A549 (cell line): Measurements from ENCODE around the gene ACTN1.

Source experiments
- CHD2 ChIP-seq: fragments of 150-350 bp; IDR thresholded peaks from 2 replicates; pipeline ENCODE4 v1.6.1; 2014; ENCODE audit warnings: low read length; ENCODE audit not compliant: partially characterized antibody
- CTCF ChIP-seq: fragments of >200 bp; sonication (Bioruptor Twin); formaldehyde crosslinking; IDR thresholded peaks from 3 replicates; pipeline ENCODE4 v1.5.1; 2016
- ESRRA ChIP-seq: fragments of 150-350 bp; IDR thresholded peaks from 2 replicates; pipeline ENCODE4 v1.6.1; 2014; ENCODE audit warnings: mild to moderate bottlenecking, low read length, borderline replicate concordance
- JUN ChIP-seq, 2 experiments: fragments of >200 bp; sonication (Bioruptor Twin); formaldehyde crosslinking; IDR thresholded peaks; 2 replicates in 1 of 2; 3 replicates in 1 of 2; pipeline ENCODE4 v1.6.1; 2016 to 2017
- PBX3 ChIP-seq: IDR thresholded peaks from 2 replicates; pipeline ENCODE4 v1.6.1; 2012
- PHF8 ChIP-seq: fragments of 200-600 bp; sonication (generic); IDR thresholded peaks from 2 replicates; pipeline ENCODE4 v1.6.1; 2016; ENCODE audit warnings: low read depth, mild to moderate bottlenecking, antibody characterized with exemption, moderate library complexity, borderline replicate concordance
- POLR2A ChIP-seq: IDR thresholded peaks from 2 replicates; pipeline ENCODE4 v1.6.1; 2012; ENCODE audit warnings: mild to moderate bottlenecking, low read length
- RAD21 ChIP-seq, 2 experiments: fragments of >200 bp in 1 of 2; sonication (Bioruptor Twin) in 1 of 2; formaldehyde crosslinking in 1 of 2; IDR thresholded peaks in 1 of 2; conservative IDR thresholded peaks in 1 of 2; 2 replicates in 1 of 2; 3 replicates in 1 of 2; pipeline ENCODE4 v1.6.1; 2012 to 2018; ENCODE audit warnings: inconsistent platforms in 1 of 2
- RCOR1 ChIP-seq: fragments of 150-350 bp; IDR thresholded peaks from 2 replicates; pipeline ENCODE4 v1.6.1; 2014; ENCODE audit warnings: antibody characterized with exemption, low read length, low read depth
- REST ChIP-seq: fragments of 200-600 bp; sonication (generic); IDR thresholded peaks from 2 replicates; pipeline ENCODE4 v1.6.1; 2016; ENCODE audit warnings: antibody characterized with exemption, mild to moderate bottlenecking, moderate library complexity
- TP53 ChIP-seq: fragments of 250-450 bp; sonication (Bioruptor Pico); IDR thresholded peaks from 2 replicates; pipeline ENCODE4 v1.5.0; 2021; ENCODE audit warnings: mild to moderate bottlenecking, moderate library complexity

GRCh38 chr14:68879321-68879781 is 99.8 kb downstream of the ACTN1 start:
- TF ChIP-seq CTCF (no peak), RCOR1 (no peak), CHD2 (no peak), PHF8 (no peak), PBX3 (no peak), TP53 (no peak), POLR2A (no peak), JUN (IDR thresholded peaks at IDR 0.05) (no peak), RAD21 (conservative IDR thresholded peaks at IDR 0.05 in 1 of 2, IDR thresholded peaks at IDR 0.05 in 1 of 2) (no peak), REST (no peak), ESRRA (no peak)
